B cell (primary cell): Measurements from ENCODE around the gene PLA2G4E.

Source experiments
- EZH2 ChIP-seq: IDR thresholded peaks from 2 replicates; pipeline ENCODE4 v1.6.1; 2012; ENCODE audit warnings: borderline replicate concordance, low read depth, mild to moderate bottlenecking, moderate library complexity, low read length; ENCODE audit not compliant: insufficient read depth, poor library complexity, severe bottlenecking
- TF ChIP-seq, protein P1 (sequence below): fragments of 200-600 bp; IDR thresholded peaks from one replicate; pipeline ENCODE4 v1.8.0; 2022; ENCODE audit warnings: antibody characterized with exemption, mild to moderate bottlenecking

DNA sequence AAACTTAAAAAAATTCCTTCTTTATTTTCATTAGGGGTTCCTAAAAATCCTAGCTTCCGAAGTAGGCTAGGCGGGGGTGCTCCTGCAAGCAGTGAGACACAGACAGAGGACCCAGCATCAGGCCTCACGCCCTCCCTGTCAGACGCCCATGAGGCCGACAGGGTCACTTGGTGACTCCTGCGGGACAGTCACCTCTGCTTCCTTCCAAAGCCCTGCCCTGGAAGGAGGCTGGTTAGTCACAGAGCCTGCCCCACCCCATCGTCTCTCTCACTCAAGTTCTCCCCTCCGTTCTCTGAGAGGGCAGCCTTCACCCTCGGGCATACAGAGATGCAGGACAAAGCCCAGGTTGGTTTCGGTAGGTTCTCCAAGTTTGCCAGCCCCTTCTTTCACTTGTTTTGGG, 87.1 kb downstream of the PLA2G4E start:
- TF ChIP-seq, protein P1, sequence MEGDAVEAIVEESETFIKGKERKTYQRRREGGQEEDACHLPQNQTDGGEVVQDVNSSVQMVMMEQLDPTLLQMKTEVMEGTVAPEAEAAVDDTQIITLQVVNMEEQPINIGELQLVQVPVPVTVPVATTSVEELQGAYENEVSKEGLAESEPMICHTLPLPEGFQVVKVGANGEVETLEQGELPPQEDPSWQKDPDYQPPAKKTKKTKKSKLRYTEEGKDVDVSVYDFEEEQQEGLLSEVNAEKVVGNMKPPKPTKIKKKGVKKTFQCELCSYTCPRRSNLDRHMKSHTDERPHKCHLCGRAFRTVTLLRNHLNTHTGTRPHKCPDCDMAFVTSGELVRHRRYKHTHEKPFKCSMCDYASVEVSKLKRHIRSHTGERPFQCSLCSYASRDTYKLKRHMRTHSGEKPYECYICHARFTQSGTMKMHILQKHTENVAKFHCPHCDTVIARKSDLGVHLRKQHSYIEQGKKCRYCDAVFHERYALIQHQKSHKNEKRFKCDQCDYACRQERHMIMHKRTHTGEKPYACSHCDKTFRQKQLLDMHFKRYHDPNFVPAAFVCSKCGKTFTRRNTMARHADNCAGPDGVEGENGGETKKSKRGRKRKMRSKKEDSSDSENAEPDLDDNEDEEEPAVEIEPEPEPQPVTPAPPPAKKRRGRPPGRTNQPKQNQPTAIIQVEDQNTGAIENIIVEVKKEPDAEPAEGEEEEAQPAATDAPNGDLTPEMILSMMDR, result no peak
- no peak for TF ChIP-seq EZH2
